RPMI8226 (cell line): ENCODE measurements around the gene ECI1.

Source experiments
- DNase-seq: peaks from one replicate; pipeline ENCODE4 v3.0.0-alpha.2; 2015

ECI1 gene

GRCh38 chr16:2232094-2232990 lies 19.0 kb downstream of the ECI1 start:
- DNase-seq, result no peak

GRCh38 chr16:2231016-2231931 lies 20.1 kb downstream of the ECI1 start:
- DNase-seq, result no peak

- no peak for DNase-seq
Measured at GRCh38 chr16:2230376-2230775, 21.0 kb downstream of the ECI1 start.

DNA sequence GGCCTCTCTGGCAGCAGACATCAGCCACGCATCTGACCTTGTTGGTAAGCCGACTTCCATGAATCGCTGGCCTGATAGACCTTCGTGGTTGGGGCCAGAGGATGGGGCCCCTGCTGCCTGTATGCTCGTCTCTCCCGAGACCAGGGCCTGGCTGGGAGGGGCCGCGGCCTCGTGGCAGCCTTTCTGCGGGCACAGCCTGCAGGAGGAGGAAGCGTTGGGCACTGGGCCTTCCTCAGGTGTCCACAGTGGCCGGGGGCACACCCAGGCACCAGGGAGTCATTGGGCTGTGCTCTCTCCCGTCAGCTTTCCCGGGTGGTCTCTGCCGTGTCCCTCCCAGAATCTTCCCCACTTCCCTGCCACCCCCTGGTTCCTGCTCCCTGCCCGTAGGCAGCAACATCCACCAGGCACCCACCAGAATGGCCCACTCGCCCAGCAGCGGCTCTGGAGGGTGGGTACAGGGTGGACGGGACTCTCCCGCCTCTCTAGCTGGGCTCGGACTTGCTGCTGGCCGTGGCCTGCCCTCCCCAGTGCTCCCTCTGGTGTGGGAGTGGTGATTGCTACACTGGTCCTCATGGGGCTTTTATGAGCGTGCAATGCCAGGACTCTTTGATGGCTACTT lies 21.6 kb downstream of the ECI1 start:
- DNase-seq, result no peak

DNA sequence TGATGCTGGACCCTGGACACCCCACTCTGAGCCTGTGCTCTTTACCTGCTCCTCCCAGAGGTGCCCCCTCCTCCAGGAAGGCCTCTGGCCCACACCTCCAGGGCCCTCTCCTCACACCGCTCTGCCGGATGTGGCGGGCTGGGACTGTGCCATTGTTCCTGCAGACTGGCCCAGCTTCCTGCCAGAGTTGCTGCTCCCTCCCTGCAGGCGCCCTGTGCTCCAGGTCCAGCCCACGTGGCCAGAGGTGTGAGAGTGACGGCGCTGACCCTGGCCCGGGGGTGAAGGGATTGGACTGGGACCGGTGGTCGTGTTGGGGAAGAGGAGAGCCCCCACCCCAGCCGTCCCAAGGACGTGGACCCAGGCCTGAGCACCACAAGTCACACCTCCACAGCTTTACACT lies 22.3 kb downstream of the ECI1 start:
- no peak for DNase-seq

DNA sequence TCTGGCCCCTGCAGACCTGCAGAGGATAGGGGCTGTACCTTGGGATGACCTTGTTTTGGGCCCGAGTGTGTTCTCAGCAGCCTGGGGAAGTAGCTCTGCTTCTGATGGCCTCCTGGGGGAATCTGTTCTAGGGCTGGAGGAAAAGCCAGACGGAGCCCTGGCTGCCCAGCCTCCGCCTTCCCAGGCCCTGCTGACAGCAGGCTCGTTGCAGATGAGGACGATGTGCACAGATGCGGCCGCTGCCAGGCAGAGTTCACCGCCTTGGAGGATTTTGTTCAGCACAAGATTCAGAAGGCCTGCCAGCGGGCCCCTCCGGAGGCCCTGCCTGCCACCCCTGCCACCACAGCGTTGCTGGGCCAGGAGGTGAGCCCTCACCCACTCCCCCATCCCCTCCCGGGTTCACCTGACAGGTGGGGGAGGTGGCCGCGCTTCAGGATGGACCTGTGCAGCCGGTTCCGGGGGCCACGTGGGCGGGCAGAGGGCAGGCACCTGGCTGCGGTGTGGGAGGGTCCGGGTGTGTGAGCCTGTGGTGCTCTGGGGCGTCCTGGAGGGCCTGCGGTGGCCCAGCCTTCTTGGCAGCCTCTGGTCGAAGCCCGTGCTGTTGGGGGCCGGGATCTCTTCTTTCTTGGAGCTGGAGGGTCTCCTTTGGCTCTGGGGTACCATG lies 23.1 kb downstream of the ECI1 start:
- DNase-seq, result no peak

GRCh38 chr16:2226918-2227317 lies 24.5 kb downstream of the ECI1 start:
- no peak for DNase-seq

DNA sequence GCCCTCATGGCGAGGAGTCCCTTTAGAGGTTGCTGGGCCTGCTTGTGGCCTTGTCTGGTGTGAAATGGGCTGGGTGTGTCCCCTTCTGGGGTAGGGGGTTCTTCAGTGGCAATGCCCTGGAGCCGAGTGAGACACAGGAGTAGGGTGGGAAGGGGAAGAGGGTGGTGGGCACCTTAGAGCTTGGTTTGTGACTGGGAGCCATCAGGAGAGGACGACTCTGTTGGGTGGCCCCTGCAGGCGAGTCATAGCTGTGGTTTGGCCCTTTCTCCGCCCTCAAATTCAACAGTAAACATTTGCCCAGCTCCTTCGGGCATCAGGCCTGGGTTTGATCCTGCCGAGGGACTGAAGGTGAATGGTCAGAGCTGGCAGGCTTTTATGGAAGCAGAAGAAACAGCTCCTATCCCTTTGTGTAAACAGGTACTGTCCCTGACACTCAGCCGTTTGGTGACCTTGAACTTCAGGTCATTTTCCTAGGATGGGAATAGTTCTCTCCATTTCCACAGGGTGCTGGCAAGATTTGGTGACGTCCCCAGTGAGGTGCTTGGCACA lies 25.1 kb downstream of the ECI1 start:
- DNase-seq, result no peak

- DNase-seq, result peak; percentile 66
Measured at GRCh38 chr16:2223942-2224486, 27.4 kb downstream of the ECI1 start.

DNA sequence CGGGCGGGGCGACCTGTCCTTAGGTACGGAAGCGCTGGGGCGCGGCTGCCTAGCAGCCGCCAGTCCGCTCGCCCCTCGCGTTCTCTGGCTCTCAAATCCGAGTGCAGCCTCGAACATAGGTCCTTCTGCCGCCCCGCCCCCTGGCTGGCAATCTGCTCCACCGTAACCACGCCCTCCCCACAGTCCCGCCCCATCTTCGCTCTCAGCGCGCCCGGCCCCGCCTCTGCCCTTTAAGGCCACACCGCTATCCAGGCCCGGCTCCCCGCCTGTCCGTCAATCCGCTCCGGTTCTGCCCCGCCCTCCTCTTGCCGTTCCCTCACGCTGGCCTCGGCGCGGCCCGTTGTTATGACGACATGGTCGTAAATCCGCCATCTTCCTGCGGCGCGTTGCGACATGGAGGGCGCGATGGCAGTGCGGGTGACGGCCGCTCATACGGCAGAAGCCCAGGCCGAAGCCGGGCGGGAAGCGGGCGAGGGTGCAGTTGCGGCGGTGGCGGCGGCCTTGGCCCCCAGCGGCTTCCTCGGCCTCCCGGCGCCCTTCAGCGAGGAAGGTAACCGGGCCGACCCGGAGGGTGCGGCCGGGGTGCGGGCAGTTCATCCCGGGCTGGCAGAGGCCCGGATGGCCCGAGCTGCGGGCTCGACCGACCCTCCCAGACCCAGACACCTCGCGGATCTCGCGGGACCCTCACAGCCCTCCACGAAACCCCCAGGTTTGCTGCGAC lies 28.0 kb downstream of the ECI1 start, which contains the start of gene E4F1:
E4F1 (plus strand) TSS at position 371 of the 721 bp plus-strand sequence; CDS start at position 394, 23 bp downstream.
- peak; percentile 100 for DNase-seq

DNA sequence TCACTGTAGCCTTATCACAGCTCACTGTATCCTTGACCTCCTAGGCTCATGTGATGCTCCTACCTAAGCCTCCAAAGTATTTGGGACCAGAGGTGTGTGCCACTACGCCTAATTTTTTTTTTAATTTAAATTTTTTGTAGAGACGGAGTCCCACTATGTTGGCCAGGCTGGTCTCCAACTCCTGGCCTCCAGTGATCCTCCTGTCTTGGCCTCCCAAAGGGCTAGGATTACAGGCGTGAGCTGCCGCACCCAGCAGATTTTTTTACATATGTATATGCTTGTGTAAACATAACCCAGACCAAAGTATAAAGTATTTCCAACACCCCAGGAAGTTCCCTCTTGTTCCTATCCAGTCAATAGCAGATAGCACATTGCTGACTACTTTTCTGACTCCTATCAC lies 35.1 kb downstream of the ECI1 start:
- no peak for DNase-seq

DNA sequence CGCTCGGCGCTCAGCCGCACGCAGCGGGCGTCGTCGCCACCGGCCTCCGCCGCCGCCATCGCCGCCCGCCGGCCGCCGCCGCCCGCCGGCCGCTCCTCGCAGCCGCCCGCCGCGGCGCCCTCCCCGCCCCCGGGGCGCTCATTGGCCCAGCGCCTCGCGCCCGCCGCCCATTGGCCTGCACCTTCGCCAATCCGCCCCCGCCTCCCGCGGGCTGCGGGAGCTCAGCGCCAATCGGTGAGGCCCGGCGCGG lies 36.7 kb downstream of the ECI1 start, which contains the start of gene PGP:
PGP (minus strand) TSS at position 122 of the 250 bp plus-strand sequence; CDS start at position 59, 63 bp downstream.
- no peak for DNase-seq

GRCh38 chr16:2213817-2214718 lies 37.3 kb downstream of the ECI1 start:
- DNase-seq, result peak; percentile 54

GRCh38 chr16:2212362-2213324 lies 38.7 kb downstream of the ECI1 start:
- DNase-seq, result peak; percentile 32

DNA sequence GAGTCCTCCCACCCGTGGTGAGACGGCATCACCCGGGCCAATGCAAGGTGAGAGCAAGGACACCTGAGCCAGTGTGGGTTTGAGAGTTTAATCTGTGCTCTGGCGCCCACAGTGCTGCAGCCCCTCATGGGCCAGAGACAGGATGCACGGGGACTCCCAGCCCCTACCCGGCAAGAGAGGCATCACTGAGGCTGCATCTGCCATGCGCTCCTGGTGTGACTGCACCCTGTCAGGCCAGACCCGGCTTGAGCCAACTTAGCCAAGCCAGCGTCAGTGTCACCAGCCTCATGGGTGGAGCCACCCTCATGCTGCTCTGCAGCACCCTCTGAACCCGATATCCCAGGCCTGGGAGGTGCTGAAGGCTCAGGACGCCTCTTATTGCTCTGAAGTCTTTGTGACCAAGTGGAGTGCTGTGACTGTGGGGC lies 39.5 kb downstream of the ECI1 start:
- DNase-seq, result no peak

DNA sequence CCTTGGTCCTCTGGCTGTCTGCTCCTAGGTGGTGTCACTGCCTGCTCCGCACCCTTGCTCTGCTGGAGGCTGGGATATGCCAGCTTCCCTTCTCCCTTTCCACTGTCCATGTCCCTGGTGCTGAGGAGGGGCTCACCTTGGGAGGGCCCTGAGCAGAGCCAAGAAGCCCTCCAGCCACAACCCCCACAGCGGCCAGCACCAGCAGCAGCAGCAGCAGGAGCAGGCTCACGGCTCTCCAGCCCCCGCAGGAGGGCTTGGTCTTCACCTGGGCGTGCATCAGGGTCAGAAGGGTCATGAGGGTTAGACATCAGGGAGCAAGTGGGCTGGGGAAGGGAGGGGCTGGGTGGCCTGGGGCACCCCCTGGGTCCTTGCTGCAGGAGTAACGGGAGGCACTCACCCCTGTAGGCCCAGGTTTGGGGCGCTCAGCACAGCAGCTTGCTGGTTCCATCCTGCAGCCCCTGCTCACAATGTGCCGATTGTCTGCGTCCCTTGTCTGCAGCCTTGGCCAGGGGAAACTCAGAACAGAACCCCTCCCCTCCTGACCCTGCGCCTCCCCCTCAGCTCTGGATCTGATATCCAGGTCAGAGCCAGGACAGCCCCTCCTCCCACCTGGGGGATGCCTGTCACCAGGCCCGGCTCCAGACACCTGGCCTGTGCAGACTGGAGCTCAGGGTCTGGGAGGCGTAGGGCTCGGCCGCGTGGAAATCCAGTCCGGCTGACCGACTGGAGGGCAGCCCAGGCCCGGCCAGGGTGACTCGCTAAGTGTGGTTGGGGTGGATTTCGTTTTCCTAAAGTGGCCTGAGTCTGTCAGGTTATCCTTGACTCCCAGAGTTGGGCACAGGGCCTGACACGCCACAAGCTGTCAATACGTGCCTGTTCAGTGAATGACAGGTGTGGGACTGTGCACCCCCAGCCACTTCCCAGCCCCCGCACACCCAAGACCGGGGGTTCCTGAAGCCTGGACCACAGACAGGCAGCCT lies 40.7 kb downstream of the ECI1 start, which contains the start of gene BRICD5:
BRICD5 (minus strand) TSS at position 478 of the 980 bp plus-strand sequence; CDS start at position 448, 30 bp downstream.
- no peak for DNase-seq

DNA sequence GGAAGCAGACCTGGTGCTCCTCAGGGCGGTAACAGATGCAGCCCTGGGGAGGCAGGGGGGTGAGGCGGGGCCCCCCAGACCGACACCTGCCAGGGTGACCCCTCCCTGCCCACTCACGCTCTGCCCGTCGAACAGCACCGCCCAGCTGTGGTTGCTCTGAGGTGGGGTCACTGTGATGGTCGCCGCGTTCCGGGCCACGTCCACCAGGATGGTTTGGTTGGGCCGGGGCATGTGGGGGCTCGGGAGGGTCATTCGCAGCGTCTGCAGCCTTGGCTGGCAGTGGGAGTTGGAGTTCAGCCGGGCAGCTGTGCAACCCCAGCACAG lies 41.4 kb downstream of the ECI1 start:
- DNase-seq, result no peak
